Sciatic nerve (tissue), 2 donors: ENCODE results near the gene BPIFB6. TPM values are rescaled to one million over a fixed set of nuclear protein-coding genes. Genes with fewer than 3 reads are reported as not detected.

Experiments used
- ATAC-seq: fragments of 200-7000 bp; cut with Tn5 transposase; one replicate; pipeline ENCODE4 v1.9.1; 2020; ENCODE audit warnings: mild to moderate bottlenecking, moderate library complexity
- DNase-seq: peaks from one replicate; pipeline ENCODE4 v3.0.0-alpha.2; 2020; ENCODE audit warnings: low spot score
- intact Hi-C: fragments of 100-400 bp; cut with DNase I; formaldehyde crosslinking; loops from one replicate; pipeline ENCODE4 v1.14.2; 2022
- total RNA-seq: library from RNA; stranded (reverse); fragmentation: NEBNext Ultra II Directional; extraction: Animal tissue kit (Norgen Biotek cat#: 25700); gene quantifications from one replicate; pipeline ENCODE4 v1.2.1, GENCODE V29; 2021
- donor health status: DM: no; HTN: no; CAD: no.
- donor health status: DM: no; HTN: no; CAD: no.

The BPIFB6 gene
- not detected for total RNA-seq

- ATAC-seq (no peak), DNase-seq (no peak)
- intact Hi-C loops: no loop called here
These were observed at the start of gene BPIFB6 for GRCh38 chr20:33031531-33031930. BPIFB6 (plus strand) TSS chr20:33031648; CDS start chr20:33031648, 0 bp downstream.

GRCh38 chr20:32982617-32983458, 48.6 kb upstream of the BPIFB6 start:
- ATAC-seq (no peak), DNase-seq (no peak)
- intact Hi-C loops: no loop called here

- no peak for DNase-seq
- intact Hi-C loops: no loop called here
- no peak for ATAC-seq
These were observed 47.9 kb upstream of the BPIFB6 start for GRCh38 chr20:32983459-32984112.

GRCh38 chr20:32984196-32984595, 47.3 kb upstream of the BPIFB6 start:
- intact Hi-C loops: no loop called here
- DNase-seq: no peak
- no peak for ATAC-seq

- DNase-seq (no peak), ATAC-seq (no peak)
- intact Hi-C loops: no loop called here
These were observed 46.7 kb upstream of the BPIFB6 start for GRCh38 chr20:32984631-32985354.

- intact Hi-C loops: no loop called here
- DNase-seq: no peak
- no peak for ATAC-seq
These were observed 45.9 kb upstream of the BPIFB6 start for GRCh38 chr20:32985596-32985995.

GRCh38 chr20:32986331-32986966, 45.0 kb upstream of the BPIFB6 start:
- ATAC-seq (no peak), DNase-seq (no peak)
- intact Hi-C loops: no loop called here

GRCh38 chr20:32987044-32987825, 44.2 kb upstream of the BPIFB6 start:
- ATAC-seq: no peak
- DNase-seq: no peak
- intact Hi-C loops: no loop called here

- intact Hi-C loops: no loop called here
- DNase-seq: no peak
- no peak for ATAC-seq
These were observed 43.4 kb upstream of the BPIFB6 start for GRCh38 chr20:32988008-32988407.

- ATAC-seq (no peak), DNase-seq (no peak)
- intact Hi-C loops: no loop called here
These were observed 41.8 kb upstream of the BPIFB6 start for GRCh38 chr20:32989507-32990283.

GRCh38 chr20:32990426-32990825, 41.0 kb upstream of the BPIFB6 start:
- intact Hi-C loops: no loop called here
- ATAC-seq (no peak), DNase-seq (no peak)

- no peak for DNase-seq
- intact Hi-C loops: no loop called here
- no peak for ATAC-seq
These were observed 40.1 kb upstream of the BPIFB6 start for GRCh38 chr20:32991383-32991782.

- intact Hi-C loops: no loop called here
- no peak for ATAC-seq
- DNase-seq: no peak
These were observed 39.4 kb upstream of the BPIFB6 start for GRCh38 chr20:32991792-32992641.

- ATAC-seq (no peak), DNase-seq (no peak)
- intact Hi-C loops: no loop called here
These were observed 37.9 kb upstream of the BPIFB6 start for GRCh38 chr20:32993496-32994050.

- no peak for DNase-seq
- intact Hi-C loops: no loop called here
- no peak for ATAC-seq
These were observed 35.6 kb upstream of the BPIFB6 start for GRCh38 chr20:32995802-32996201.

GRCh38 chr20:32997431-32997830, 34.0 kb upstream of the BPIFB6 start:
- DNase-seq (no peak), ATAC-seq (no peak)
- intact Hi-C loops: no loop called here
